ENCODE results near the gene PSMB10.
"Not testable (repeated sequence)": the region's sequence is repeated elsewhere in the genome, so short reads cannot be mapped to it uniquely, and the experiment has no call there.

PSMB10 gene

DNA sequence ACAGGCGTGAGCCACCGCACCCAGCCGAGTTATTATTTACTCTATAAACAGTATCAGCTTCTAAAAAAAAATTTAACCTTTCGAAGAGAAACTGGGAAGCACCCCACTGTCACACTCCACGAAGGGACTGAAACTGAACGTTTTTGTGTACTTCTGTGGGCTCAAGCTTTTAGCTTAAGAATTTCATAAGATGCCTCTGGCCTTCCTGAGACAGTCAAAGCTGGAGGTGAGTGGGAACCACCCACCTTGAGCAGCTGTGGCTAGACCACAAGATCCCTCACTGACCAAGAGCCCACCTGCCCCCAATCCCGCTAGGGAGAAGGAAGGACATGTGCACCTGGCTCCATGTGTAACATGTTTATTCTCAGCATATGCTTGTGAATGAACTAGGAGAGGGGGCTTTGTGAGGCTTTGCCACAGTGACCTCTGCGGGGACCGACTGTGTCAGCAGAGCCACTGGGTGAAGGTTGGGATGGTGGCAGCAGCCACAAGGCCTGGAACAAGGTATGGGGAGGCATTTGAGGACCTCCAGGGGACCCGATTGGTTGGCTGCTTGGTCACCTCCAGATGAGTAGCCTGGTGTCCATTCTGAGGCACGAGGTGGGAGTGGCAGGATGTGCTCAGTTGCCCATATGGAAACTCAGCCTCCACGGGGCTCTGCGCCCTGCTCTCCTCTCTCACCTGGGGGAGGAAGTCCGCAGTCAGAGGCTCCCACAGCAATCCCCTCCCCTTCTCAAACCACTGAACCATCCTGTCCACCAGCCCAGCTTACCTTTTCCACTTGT lies 38.9 kb upstream of the PSMB10 start:
- no peak overlapping the region for H3K4me3 ChIP-seq (ENCODE audit: low read depth, low read length)
- TF ChIP-seq, protein P1, sequence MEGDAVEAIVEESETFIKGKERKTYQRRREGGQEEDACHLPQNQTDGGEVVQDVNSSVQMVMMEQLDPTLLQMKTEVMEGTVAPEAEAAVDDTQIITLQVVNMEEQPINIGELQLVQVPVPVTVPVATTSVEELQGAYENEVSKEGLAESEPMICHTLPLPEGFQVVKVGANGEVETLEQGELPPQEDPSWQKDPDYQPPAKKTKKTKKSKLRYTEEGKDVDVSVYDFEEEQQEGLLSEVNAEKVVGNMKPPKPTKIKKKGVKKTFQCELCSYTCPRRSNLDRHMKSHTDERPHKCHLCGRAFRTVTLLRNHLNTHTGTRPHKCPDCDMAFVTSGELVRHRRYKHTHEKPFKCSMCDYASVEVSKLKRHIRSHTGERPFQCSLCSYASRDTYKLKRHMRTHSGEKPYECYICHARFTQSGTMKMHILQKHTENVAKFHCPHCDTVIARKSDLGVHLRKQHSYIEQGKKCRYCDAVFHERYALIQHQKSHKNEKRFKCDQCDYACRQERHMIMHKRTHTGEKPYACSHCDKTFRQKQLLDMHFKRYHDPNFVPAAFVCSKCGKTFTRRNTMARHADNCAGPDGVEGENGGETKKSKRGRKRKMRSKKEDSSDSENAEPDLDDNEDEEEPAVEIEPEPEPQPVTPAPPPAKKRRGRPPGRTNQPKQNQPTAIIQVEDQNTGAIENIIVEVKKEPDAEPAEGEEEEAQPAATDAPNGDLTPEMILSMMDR (IDR thresholded peaks at IDR 0.05; ENCODE audit: control insufficient read depth, extremely low read depth, insufficient read depth): no peak
- DNase-seq (ENCODE audit: low read depth): no peak

DNA sequence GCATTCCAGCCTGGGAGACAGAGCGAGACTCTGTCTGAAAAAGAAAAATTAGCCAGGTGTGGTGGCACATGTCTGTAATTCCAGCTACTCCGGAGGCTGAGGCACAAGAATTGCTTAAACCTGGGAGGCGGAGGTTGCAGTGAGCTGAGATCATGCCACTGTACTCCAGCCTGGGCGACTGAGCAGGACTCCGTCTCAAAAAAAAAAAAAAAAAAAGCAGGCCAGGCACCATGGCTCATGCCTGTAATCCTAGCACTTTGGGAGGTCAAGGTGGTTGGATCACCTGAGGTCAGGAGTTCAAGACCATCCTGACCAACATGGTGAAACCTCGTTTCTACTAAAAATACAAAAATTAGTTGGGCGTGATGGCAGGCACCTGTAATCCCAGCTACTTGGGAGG lies 35.6 kb upstream of the PSMB10 start:
- DNase-seq (ENCODE audit: low read depth); H3K4me3 ChIP-seq (ENCODE audit: low read depth, low read length): not testable (repeated sequence)

DNA sequence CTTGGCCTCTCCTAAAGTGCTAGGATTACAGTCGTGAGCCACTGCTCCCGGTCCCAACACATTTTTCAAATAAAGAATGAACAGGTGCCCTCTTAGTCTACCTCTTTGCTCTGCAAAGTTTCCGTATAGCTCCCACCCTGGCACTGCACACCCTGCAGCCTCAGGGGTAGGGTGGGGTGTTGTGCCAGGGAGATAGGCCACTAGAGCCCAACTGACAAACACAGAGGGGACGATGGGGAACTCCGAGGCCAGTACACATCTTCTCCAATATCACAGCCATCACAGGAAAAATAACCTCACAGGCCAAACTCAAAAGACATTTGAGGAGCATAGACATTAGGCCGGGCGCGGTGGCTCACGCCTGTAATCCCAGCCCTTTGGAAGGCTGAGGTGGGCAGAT lies 34.5 kb upstream of the PSMB10 start:
- no peak overlapping the region for H3K4me3 ChIP-seq (ENCODE audit: low read depth, low read length)
- DNase-seq (ENCODE audit: low read depth): no peak
- TF ChIP-seq, protein P1 (IDR thresholded peaks at IDR 0.05; ENCODE audit: control insufficient read depth, extremely low read depth, insufficient read depth): no peak

DNA sequence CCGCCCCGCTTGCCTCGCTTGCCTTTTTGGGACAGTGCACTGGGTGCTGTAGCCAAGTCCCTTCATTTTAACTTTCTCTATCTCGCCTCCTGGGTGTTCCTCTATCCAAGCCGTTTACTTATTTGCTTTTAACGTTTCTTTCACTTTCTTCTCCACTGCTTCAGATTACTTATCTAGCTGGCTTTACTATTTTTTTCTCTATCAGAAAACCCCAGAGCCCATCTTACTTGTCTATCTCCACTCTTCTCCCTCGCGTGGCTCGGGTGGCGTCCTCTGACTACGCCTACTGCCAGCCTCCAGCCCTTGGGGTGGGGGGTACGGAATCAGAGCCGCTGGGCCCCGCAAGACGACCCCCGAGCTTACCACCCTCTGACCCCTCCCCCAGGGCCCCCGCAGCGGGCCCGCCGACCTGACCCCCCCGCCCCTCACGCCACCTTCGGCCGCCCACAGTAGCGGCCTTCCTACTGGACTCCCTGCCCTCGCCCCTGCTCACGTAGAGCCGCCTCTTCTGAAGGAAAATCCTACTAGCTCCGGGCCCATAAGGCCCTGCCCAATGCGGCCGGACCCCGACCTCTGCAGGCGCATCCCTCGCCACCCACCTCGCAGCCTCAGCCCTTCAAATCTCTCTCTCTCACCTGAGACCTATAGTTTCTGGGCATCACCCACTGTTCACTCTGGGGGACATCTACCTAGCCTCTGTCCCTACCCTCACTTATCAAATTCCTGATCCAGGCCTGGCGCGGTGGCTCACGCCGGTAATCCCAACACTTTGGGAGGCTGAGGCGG lies 32.8 kb upstream of the PSMB10 start:
- TF ChIP-seq, protein P1 (IDR thresholded peaks at IDR 0.05; ENCODE audit: control insufficient read depth, extremely low read depth, insufficient read depth): no peak
- H3K4me3 ChIP-seq (ENCODE audit: low read depth, low read length): no peak overlapping the region
- DNase-seq (ENCODE audit: low read depth): no peak

DNA sequence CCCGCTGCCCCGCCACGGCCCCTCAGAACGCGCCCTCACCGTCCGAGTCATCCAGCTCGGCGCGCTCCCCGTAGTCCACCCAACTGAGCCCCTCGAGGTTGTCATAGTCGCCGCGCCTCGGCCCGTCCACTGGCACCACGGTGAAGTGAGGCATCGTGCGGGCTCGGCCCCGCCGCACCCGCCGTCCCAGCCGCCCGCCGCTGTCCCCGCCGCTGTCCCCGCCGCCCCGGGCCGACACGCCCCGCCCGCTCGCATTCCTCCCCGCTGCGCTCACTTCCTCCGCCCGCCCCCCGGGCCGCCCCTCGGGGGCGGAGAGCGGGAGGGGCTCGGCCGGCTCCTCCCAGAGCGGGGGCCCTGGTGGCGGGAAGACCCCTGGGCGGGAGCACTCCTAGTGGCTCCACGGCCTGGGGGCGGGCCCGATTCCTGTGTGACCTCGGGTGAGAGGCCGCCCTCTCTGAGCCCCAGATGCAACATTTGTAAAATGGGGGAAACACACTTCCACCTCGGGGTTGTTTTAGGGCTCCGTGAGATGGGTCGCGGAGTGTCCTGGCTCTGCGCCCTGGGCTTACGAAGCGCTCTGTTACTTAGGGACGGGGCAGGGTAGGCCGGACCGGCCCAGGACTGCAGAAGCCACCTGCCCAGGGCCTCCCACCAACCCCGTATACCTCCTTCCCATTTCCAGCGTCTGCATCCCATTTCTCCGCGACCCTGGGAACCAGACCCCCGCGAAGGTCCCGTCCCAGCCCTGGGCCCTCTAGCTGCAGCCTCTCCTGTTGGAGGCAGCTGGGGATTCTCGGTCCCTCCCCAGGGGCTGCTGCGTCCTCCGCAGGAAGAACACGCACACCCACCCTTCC lies 32.0 kb upstream of the PSMB10 start, which contains the start of gene SLC12A4:
TSS of gene SLC12A4 (minus strand) at position 238 of the 854 bp plus-strand sequence. CDS start at position 154, 84 bp downstream.
- TF ChIP-seq, protein P1 (IDR thresholded peaks at IDR 0.05; ENCODE audit: control insufficient read depth, extremely low read depth, insufficient read depth): no peak
- DNase-seq (ENCODE audit: low read depth): no peak
- H3K4me3 ChIP-seq (ENCODE audit: low read depth, low read length): no peak within 1 kb of the TSS

DNA sequence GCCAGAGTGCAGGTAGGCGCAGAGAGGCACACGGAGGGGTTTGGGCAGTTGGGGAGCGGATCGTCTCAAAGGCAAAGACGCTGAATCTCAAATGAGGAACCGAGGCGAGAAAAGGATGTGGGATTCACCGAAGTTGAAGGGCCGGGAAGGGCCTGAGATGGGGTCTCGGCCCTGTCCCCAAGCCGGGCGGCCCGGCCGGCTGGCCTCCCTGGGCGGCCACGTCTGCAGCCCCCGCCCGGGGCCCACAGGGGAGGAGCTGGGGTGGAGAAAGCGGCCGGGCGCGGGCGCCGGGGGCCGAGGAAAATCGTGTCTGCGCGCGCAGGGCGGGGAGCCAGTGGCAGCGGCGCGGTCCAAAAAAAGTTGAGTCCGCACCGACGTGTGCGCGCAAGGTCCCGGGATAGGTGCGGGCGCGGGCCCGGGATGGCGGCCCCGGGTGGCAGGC lies 31.3 kb upstream of the PSMB10 start:
- TF ChIP-seq, protein P1 (IDR thresholded peaks at IDR 0.05; ENCODE audit: control insufficient read depth, extremely low read depth, insufficient read depth): no peak
- no peak for DNase-seq (ENCODE audit: low read depth)
- no peak overlapping the region for H3K4me3 ChIP-seq (ENCODE audit: low read depth, low read length)
